GM18511 (cell line): ENCODE data around the gene STK16.
"Not testable (repeated sequence)": the region's sequence is repeated elsewhere in the genome, so short reads cannot be mapped to it uniquely, and the experiment has no call there.

Experiments
- ATAC-seq: cut with Tn5 transposase; IDR thresholded peaks from one replicate; pipeline ENCODE4 v1.9.1; 2021; ENCODE audit warnings: mild to moderate bottlenecking, moderate library complexity; ENCODE audit not compliant: unreplicated experiment

STK16 gene, protein sequence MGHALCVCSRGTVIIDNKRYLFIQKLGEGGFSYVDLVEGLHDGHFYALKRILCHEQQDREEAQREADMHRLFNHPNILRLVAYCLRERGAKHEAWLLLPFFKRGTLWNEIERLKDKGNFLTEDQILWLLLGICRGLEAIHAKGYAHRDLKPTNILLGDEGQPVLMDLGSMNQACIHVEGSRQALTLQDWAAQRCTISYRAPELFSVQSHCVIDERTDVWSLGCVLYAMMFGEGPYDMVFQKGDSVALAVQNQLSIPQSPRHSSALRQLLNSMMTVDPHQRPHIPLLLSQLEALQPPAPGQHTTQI

DNA sequence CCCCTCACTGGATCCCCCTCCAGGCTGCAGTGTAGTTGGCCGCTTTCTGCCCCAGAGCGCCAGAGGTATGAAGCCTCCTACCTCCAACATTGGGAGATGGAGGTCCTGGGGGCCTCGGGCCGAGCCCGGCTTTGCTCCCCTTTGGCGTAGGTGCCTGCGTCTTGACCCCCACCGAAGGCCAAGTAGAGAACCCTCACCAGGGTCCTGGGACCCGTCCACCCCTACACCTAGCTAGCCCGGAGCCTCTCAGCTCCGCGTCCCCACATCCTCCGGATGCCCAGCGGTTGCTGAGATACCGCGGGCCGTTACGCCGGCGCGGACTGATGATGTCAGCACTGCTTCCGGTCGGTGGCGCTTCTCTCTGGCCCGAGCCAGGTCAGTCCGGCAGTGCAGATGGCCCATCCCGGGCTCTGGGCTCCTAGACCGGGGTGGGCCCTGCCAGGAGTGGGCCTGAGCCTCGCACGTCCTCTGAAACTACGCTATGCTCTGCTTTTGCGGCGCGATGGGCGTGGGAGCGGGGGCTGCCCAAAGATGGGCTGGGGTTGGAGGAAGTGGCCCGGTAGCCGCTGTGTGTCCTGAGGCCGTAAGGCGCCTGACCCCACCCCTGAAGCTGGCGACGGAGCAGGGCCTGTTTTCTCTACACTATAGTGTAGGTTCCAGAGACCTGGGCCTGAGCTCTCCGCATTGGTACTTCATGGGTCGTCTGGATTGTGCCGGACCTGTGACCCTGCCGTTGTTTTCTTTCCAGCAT, at the start of gene STK16, which contains the start of gene GLB1L:
Gene STK16, plus strand, starts transcription at position 332 of the 751 bp plus-strand sequence. CDS start 521 bp downstream, outside the sequence.
Gene GLB1L, minus strand, starts transcription at position 297 of the 751 bp plus-strand sequence. CDS start 1,871 bp downstream, outside the sequence.
- peak; percentile 69 for ATAC-seq

DNA sequence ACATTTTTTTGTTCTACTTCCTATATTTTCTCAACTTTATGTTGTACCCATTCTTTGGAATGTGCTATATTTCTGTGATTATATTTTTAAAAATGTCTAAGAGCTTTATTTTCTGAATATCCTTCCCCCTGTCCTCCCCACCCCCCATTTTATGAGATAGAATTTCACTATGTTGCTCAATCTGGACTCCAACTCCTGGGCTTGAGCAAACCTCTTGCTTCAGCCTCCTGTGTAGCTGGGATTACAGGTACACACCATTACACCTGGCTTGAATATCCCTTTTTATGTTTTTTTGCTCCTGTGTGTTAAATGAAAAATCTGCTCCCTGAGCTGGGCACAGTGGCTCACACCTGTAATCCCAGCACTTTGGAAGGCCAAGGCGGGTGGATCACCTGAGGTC, 47.9 kb upstream of the STK16 start:
- ATAC-seq: no peak

DNA sequence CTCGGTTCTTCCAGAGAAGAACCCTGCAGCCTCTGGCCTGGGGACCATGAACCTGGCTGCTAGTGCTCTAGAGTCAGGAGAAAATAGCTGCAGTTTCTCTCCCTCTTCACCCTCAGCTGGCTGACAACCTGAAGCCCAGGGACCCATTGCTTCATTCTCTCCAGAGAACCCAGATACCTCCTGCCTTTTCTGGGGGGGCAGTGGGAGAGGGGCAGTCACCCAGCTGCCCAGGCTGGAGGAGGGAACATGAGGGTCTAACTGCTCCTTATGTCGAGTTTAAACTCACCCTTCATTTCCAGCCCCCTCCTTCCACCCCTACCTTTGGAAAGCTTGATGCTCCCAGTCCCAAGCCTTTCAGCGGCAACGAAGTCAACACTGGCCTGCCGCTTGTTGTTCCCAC, 46.3 kb upstream of the STK16 start:
- ATAC-seq: no peak

DNA sequence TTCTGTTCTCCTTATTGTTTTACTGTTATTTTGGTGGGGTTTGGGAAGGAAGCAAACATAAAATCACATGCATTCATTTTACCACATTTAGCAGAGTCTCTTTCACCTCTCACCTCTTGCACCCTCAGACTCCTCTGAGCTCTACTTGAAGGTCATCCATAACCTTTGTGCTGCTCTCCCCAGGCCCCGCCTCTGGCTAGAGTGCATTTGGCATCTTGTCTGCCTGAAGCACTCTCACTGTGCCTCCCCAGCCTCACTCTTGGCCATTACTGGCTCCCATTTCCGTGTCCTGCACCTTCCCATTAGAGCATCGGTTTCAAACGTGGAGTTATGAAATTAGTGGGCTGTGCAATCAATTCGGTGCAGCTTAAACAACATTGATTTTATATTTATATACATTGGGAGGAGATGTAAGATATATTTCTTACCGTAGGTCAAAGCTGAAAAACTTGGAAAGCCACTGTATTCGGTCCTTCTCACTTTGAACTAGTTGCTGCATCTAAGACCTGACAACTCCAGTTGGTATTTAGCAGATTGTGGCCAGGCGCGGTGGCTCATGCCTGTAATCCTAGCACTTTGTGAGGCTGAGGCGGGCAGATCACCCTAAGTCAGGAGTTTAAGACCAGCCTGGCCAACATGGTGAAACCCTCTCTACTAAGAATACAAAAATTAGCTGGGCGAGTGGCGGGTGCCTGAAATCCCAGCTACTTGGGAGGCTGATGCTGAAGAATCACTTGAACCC, 45.6 kb upstream of the STK16 start:
- no peak for ATAC-seq

DNA sequence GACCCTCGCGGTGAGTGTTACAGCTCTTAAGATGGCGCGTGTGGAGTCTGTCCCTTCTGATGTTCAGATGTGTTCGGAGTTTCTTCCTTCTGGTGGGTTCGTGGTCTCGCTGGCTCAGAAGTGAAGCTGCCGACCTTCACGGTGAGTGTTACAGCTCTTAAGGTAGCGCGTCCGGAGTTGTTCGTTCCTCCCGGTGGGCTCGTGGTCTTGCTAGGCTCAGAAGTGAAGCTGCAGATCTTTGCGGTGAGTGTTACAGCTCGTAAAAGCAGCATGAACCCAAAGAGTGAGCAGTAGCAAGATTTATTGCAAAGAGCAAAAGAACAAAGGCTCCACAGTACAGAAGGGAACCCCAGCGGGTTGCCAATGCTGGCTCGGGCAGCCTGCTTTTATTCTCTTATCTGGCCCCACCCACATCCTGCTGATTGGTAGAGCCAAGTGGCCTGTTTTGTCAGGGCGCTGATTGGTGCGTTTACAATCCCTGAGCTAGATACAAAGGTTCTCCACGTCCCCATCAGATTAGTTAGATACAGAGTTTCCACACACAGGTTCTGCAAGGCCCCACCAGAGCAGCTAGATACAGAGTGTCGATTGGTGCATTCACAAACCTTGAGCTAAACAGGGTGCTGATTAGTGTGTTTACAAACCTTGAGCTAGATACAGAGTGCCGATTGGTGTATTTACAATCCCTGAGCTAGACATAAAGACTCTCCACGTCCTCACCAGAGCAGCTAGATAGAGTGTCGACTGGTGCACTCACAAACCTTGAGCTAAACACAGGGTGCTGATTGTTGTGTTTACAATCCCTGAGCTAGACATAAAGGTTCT, 44.6 kb upstream of the STK16 start:
- ATAC-seq: not testable (repeated sequence)

DNA sequence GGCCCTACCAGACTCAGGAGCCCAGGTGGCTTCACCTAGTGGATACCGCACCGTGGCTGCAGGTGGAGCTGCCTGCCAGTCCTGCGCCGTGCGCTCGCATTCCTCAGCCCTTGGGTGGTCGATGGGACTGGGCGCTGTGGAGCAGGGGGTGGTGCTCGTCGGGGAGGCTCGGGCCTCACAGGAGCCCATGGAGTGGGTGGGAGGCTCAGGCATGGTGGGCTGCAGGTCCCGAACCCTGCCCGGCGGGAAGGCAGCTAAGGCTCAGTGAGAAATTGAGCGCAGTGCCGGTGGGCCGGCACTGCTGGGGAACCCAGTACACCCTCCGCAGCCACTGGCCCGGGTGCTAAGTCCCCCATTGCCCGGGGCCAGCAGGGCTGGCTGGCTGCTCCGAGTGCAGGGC, 43.9 kb upstream of the STK16 start:
- not testable (repeated sequence) for ATAC-seq

DNA sequence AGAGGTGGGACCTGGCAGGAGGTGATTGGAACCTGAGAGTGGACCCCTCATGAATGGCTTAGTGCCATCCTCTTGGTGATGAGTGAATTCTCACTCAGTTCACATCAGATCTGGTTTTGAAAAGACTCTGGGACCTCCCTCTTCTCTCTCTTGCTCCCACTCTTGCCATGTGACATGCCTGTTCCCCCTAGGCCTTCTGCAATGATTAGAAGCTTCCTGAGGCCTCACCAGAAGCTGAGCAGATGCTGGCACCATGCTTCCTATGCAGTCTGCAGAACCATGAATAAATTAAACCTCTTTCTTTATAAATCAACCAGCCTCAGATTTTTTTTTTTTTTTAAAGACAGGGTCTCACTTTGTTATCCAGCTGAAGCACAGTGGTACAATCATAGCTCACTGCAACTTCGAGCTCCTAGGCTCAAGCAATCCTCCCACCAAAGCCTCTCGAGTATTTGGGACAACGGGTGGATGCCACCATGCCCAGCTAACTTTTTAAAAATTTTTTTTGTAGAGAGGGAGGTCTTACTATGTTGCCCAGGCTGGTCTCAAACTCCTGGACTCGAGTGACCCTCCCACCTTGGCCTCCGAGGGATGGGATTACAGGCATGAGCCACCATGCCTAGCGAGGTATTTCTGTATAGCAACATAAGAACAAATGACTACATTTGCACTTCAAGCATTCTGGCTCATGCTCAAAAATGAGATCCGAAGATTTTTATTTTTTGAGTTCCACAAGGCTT, 40.7 kb upstream of the STK16 start:
- ATAC-seq: no peak

DNA sequence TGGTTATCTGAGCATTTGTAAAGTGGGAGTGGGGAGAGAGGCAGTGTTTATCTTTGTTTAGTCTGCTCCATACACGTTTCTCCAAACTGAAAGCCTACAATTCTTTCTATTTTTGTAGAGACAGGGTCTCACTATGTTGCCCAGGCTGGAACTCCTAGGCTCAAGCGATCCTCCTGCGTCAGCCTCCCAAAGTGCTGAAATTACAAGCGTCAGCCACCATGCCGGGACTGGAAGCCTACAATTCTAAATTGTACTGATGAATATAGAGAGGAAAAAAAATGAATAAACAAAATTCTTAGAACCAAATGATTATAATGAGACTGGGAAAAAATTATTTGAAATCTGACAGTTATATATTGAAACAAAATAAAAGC, 40.1 kb upstream of the STK16 start:
- ATAC-seq: no peak

DNA sequence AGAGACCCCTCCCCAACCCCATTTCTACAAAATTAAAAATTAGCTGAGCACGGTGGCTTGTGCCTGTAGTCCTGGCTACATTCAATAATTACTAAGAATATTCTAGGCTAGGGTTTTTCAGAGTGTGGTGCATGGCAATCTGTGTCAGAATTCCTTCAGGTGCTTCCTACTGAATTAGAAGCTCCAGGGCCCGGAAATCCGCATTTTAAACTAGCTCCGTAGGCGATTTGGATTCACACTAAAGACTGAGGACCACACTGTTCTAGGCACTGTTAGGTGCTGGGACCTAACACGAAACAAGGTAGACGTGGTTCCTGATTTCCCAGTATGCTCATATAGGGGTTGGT, 39.3 kb upstream of the STK16 start:
- ATAC-seq: no peak

DNA sequence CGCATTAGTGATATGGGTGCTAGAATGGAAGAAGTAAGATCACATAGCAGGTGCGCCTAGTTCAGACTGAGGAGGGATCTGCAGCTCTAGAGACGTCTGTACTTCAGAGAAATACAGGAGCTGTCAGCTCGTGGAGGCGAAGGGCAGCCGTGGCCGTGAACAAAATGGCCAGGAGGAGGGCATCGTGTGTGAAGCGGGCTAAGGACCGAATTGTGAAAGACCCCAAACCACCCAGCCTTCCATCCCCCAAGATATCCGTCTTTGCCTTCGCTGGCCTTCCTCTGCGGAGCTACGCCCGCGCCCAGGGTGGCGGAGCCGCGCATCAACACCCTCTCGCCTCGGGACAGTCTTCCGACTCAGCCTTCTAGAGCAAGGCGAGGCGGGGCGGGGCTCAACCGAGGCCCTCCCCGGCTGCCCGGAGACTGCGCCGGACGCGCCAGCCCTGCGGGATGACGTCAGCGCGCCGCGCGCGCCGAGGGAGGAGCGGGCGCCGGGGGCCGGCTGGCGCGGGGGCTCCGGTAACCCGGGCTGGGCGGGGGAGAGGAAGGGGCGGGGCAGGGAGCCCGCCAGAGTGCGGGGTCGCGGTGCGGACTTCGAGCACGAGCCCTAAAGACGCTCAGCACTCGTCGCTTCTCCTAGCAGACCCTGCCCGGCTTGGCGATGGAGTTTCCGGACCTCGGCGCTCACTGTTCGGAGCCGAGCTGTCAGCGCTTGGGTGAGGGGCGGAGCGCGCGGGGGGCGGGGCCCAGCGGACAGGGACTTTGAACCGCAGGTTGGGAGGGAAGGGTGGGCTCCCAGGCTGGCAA, 38.7 kb upstream of the STK16 start, which contains the start of gene ZFAND2B:
Gene ZFAND2B, plus strand, starts transcription at position 455 of the 806 bp plus-strand sequence. Its CDS starts 206 bp downstream, at position 661.
- peak; percentile 99 for ATAC-seq

DNA sequence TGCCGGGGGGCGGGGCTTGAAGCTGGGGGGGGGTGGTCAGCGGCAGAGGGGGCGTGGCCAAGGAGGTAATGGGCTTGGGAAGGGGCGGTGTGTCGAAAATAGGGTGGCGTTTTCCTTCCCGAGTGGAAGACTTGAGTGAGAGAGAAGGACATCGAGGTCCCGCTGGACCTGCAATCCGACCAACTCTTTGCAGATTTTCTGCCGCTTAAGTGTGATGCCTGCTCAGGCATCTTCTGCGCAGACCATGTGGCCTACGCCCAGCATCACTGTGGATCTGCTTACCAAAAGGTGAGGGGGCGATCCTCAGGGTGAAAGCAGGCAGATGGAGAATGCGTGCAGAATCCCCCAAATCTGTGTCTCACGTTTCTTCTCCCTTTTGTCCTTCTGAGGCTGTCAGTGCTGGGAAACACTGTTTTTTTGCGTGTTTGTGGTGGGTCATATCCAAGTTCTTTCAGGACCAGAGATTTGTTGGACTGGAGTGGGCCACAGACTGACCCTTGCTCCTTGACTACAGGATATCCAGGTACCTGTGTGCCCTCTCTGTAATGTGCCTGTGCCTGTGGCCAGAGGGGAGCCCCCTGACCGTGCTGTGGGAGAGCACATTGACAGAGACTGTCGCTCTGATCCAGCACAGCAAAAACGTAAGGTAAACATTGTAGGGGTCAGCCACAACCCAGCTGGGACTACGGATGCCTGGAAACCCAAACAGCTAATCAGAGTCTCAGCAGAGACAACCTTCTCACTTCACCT, 38.0 kb upstream of the STK16 start:
- no peak for ATAC-seq

DNA sequence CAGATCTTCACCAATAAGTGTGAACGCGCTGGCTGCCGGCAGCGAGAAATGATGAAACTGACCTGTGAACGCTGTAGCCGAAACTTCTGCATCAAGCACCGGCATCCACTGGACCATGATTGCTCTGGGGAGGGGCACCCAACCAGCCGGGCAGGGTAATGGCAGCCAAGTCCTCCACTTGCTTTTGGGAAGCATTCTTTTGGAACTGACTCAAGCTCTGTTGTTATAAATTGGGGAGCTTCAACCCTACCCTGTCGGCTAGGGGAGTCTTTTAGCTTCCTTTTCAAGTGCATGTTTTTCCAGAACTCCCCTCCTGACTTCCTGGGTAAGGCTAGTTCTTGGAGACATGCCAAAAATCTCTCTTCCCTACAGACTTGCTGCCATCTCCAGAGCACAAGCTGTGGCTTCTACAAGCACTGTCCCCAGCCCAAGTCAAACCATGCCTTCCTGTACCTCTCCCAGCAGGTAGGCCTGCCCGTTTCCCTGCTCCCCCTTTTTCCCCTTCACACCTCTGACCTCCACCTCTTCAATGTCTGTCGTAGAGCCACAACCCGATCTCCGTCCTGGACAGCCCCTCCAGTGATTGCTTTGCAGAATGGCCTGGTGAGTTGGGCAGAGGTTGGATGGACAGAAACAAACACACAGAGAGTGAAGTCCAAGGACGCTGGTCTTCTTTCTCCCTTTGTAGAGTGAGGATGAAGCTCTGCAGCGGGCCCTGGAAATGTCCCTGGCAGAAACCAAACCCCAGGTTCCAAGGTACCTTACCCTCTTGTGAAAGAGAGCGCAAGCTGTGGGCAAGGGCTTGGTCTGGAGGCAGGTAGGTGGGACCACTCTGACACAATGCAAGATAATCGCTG, 37.2 kb upstream of the STK16 start:
- no peak for ATAC-seq

DNA sequence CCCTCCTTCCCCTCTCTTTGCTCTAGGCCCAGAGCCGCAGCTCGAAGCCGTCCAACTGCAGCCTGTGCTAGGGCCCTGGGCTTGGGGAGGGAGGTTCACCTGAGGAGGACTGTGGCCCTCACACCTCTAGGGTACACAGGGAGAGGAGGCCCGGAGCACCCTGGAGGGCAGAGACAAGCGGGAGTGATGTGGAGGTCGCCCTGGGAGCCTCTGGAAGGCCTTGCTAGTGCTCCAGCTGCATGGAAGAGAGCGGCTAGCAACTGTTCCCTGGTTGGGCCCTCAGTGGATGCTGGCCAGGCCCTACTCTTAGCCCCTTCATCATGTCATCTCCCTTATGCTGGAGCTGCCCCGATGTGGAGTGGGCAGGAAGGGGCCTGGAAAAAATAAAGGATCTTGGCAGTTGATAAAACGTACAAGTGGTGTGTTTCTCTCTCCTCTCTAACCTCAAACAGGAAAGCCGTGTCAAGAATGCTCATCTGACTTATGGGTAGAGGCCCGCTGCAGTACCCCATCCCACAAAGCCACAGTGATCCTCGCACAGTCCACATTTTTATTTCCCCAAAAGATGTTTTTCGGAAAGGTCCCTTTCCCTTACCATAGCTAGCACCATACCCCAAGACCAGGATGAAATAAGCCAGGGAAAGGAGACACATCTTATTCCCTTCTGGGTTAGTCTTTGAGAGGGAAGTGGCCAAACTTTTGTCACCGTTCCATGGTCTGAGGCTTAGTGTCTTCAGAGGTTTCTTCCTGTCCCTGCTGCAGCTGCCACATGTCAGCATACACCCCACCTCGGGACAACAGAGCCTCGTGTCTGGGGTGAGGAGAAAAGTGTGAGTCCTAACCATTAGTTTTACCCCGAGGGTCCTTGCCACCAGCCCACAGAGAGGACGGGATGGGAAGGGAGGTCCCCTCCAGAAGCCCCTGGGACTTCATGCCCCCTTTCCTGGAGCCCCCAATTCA, 35.8 kb upstream of the STK16 start:
- no peak for ATAC-seq

DNA sequence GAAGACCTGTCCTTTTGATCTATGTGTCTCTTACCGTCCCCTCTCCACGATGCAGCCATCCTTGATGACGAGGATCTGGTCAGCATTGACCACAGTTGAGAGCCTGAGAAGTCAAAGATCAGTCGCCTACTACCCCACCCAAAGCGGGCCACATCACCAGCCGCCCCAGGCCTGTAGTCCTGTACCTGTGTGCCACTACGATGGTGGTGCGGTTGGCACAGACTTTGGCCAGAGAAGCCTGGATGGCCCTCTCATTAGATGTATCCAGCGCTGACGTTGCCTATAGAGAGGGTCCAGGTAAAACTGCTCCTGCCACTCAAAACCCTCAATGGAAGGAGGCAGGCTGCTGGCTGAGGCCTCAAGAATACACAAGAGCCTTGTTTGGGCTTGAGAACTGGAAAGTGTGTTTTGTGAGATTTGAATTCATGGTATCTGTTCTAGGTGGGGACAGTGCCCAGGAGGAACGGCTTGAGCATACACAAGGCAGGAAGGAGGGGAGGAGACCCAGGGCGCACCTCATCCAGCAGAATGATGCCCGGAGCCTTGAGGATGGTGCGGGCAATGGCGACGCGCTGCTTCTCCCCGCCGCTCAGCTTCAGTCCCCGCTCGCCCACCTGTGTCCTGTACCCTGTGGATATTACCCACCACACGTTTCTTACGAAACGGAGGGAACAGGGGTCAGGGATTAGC, 34.9 kb upstream of the STK16 start:
- no peak for ATAC-seq

DNA sequence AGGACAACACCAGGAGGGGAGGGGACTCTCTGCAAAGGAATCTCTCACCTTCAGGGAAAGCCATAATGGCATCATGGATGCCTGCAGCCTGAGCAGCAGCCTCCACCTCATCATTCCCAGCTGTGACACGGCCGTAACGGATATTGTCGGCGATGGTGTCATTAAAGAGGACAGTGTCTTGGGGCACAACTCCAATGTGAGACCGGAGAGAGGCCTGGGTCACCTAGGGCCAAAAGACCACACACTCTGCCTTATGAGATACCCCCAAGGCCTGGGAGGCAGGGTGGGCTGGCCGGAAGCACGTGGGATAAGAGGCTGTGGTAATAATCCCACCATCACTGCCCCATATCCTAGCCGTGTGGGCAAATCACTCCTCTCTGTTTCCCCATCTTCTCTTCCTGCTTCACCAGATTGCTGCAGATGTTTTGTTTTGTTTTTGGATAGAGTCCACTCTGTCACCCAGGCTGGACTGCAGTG, 34.4 kb upstream of the STK16 start:
- no peak for ATAC-seq

DNA sequence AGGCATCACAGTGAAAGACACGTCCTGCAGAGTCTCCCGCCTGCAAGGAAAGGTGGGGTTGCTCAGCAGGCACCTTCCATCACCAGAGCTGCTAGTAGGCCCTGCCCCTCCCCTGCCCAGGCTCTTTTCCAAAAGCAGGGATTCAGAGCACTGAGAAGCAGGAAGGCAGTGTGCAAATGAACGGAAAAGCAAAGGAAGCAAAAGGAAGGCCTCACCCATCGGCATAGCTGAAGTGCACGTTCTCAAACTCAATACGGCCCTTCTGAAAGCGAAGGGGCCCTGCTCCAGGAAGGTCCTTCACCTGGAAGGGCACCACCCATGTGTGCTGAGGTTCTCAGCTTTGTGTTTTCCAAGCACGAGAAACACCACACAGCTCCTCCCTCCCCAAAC, 32.3 kb upstream of the STK16 start:
- no peak for ATAC-seq
